KOPT-K1 (cell line): Measurements from ENCODE around the gene ABTB2.

Experiments used
- H3K27ac ChIP-seq: fragments of 200-600 bp; sonication (generic); 2 replicates; pipeline ENCODE4 v1.5.1; 2016; ENCODE audit warnings: antibody characterized with exemption, mild to moderate bottlenecking, low read depth, low read length; ENCODE audit not compliant: poor library complexity, severe bottlenecking
- H3K36me3 ChIP-seq: fragments of 200-600 bp; sonication (generic); 2 replicates; pipeline ENCODE4 v1.5.1; 2017; ENCODE audit warnings: antibody characterized with exemption, mild to moderate bottlenecking, low read length, moderate library complexity; ENCODE audit not compliant: insufficient read depth
- H3K9me3 ChIP-seq: fragments of 200-600 bp; sonication (generic); 2 replicates; pipeline ENCODE4 v1.5.1; 2017; ENCODE audit warnings: antibody characterized with exemption, low read length, mild to moderate bottlenecking; ENCODE audit not compliant: insufficient read depth, poor library complexity, severe bottlenecking

ABTB2 gene

DNA sequence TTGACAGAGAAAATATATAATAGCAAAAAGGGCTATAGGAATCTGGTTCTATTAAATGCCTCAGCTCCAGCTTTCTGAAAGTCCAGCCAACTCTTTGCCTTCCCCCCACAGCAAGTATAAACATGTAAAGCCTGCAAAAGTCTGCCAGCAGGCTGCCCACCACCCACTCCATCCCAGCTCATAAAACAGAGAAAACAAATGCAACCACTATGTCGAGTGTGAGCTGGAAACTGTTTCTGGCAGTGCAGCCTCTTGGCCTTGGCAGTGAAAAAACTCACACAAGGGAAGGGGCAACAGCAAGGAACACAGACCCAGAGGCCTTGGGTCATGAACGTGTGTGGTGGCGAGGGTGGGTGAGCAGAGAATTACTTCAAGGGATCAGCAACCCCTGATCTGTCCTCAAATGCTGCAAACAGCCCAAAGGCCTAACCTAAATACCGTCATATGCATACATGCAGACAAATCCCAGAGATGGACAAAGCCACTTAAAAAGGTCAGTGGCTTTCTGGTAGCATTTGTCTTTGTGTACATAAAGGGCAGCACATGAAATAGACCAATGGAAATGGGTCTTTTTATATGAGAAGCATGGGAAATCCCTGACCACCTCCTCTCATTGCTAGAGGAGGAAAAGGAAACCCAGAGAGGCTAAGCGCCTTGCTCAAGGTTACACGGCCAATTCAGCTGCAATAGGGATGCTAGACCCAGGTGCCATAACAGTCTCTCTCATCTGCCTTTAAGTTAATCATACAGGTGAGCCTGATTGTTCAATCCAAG is 177.6 kb downstream of the ABTB2 start:
- no peaks in the 10 kb centered on the region for H3K36me3 ChIP-seq
- H3K9me3 ChIP-seq = no peaks in the 10 kb centered on the region
- H3K27ac ChIP-seq = no peak overlapping the region

- Histone ChIP-seq H3K9me3 (no peaks in the 10 kb centered on the region), H3K36me3 (no peaks in the 10 kb centered on the region), H3K27ac (no peak overlapping the region)
These were observed 178.7 kb downstream of the ABTB2 start for GRCh38 chr11:34179026-34179675.

DNA sequence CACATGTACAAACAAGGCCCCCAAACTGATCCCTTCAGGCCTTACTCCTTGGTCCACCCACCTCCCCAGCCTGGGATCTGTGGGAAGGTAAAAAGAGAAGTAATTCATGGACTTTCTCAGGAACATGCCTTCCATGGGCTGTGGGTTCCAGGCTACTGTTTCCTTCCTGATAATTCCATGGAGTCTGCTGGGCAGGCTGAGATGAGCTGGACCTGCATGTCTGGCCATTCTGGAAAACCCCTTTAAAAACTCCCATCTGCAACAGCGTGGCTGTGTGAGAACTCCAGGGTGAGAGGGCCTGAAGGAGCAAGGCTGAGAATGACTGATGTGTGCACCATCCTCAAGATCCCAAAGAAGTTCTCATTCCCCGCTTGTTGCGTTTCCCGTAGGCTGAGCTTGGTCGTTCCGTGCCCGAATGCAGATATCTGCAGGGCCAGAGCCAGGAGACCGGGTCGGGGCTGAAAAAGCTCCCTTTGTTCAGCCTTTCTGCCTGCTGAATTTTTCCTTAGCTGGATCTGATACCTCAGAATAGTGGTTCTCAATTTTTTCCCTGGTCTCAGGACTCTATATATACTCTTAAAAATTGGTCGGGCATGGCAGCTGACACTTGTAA is 179.5 kb downstream of the ABTB2 start:
- no peaks in the 10 kb centered on the region for H3K9me3 ChIP-seq
- no peaks in the 10 kb centered on the region for H3K36me3 ChIP-seq
- no peak overlapping the region for H3K27ac ChIP-seq

DNA sequence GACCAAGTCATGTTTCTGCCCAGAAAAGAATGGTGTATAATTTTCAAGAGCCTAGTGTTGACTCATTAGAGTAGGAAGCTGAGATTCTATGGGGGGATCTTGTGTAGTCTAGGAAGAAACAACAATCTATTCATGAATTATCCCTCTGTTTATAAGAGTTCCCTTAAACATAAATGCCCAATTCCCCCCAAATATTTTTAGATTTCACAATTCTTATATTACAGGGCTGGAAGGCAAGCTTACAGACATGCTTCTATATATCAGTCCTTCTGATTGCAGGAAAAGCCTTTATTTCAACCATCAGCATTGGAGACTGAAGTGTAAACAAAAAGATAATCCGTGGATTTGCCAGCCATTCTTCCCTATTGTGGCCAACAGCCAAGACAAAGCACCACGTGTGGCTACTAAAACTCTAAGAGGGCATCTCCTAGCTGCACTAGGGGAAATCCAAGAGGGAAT is 181.0 kb downstream of the ABTB2 start:
- H3K36me3 ChIP-seq = no peaks in the 10 kb centered on the region
- H3K27ac ChIP-seq = no peak overlapping the region
- H3K9me3 ChIP-seq = no peaks in the 10 kb centered on the region

DNA sequence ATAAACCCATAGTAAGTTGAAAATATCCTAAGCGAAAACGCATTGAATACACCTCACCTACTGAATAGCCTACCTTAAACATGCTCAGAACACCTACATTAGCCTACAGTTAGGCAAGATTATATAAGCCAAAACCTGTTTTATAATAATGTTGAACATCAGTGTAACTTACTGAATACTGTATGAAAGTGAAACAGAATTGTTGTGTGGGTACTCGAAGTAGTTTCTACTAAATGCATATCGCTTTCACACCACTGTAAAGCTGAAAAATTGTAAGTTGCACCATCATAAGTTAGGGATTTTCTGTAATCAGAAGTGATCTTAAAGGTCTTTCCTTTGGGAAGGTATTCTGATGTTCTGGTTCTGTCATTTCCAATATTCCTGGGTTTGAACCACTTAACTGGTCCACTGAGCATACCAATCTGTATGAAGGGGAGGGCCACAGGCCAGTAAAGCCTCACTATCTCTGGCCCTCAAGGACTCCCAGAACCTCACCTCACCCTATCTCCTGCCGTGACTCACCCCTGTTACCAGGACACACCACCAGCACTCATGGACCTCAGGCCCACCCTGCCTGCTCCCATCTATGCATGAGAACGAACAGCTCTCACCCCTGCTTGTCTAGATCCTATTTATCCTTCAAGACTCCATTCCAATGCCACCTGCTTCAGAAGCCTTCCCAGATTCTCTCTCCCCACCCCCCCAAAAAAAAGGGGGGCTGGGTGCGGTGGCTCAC is 182.4 kb downstream of the ABTB2 start:
- Histone ChIP-seq H3K9me3 (no peaks in the 10 kb centered on the region), H3K27ac (no peak overlapping the region), H3K36me3 (no peaks in the 10 kb centered on the region)

DNA sequence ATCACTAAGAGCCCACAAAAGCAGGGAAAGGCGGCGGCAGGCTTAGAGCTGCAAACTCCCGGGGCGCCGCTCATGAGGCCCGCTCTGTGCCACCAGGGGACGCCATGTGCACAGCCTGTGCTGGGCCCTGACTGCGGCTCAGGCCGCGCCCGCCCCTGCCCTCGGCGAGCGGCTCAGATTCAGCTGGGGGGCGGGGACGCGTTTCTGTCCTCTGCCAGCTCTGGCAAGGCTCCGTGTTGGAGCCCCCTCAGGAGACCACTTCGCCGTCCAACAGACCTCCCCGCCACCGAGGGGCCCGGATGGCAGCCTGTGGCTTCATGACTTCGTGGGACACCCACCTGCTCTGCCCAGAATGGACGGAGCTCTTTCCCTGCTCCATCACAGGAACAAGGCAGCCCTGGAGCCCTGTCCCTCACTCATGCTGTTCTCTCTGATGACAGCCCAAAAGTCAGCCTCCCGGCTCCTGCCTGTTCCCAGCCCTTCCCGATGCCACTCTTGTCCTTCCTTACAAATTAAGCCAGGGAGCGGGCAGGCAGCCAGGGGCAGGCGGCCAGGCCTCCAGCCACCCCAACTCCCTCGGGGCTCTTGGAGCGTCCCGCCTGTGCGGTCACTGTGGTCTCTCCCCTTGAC is 183.3 kb downstream of the ABTB2 start:
- Histone ChIP-seq H3K36me3 (no peaks in the 10 kb centered on the region), H3K9me3 (no peaks in the 10 kb centered on the region), H3K27ac (no peak overlapping the region)

DNA sequence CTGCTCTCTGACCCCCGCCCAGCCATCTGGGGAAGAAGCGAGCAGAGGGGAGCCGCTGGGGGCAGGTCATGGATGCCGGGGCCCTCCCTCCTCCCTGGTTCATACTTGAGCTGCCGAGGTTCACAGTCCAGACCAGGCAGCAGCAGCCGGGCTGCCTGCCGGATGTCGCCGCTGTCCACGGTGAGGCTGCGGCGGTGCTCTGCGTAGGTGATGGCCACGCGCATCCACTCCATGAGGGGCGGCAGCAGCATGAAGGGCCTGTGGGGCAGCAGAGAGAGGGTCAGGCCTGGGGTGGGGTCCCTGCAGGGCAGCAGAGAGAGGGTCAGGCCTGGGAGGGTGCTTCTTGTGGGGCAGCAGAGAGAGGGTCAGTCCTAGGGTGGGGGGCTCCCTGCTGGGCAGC is 184.8 kb downstream of the ABTB2 start:
- H3K9me3 ChIP-seq = no peaks in the 10 kb centered on the region
- H3K36me3 ChIP-seq = no peaks in the 10 kb centered on the region
- no peak overlapping the region for H3K27ac ChIP-seq

- Histone ChIP-seq H3K36me3 (no peaks in the 10 kb centered on the region), H3K27ac (no peak overlapping the region), H3K9me3 (no peaks in the 10 kb centered on the region)
These were observed 188.1 kb downstream of the ABTB2 start for GRCh38 chr11:34169686-34170085.

DNA sequence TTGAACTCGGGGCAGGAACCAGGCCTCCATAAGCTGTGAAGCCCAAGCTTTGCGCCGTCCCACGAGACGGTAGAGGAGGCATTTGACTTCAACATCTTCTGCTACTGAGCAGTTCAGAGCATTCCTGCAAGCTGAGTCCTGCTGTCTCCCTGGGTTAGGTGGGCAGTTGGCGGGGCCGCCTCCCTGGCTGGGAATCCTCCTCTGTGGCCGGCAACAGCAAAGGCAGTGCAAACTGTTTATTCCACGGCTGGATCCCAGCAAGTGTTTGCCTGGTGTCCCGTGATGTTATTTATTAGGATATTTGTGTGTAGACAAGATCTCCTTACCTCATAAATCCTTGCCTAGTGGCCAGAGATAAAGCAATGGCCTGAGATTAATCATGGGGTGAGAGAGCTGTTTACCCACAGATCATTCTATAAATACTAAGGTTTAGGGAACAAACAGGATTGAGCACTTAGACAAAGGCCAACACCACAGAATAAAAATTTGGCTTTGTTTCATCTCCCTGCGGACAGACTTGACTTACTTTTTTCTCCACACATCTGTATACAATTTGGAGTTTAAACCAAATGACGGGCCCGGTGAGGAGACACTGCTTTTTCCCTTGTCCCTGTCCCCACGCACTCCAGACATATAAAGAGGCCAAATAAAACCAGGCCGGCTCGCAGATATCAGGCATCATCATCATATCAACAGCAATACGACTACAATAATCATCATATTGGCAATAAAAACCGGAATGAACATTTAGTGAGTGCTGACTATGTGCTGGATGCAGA is 189.0 kb downstream of the ABTB2 start:
- no peaks in the 10 kb centered on the region for H3K9me3 ChIP-seq
- no peaks in the 10 kb centered on the region for H3K36me3 ChIP-seq
- H3K27ac ChIP-seq = no peak overlapping the region

GRCh38 chr11:34167961-34168360 is 189.8 kb downstream of the ABTB2 start:
- no peak overlapping the region for H3K27ac ChIP-seq
- no peaks in the 10 kb centered on the region for H3K9me3 ChIP-seq
- H3K36me3 ChIP-seq = no peaks in the 10 kb centered on the region

- Histone ChIP-seq H3K27ac (no peak overlapping the region), H3K36me3 (no peaks in the 10 kb centered on the region), H3K9me3 (no peaks in the 10 kb centered on the region)
These were observed 190.7 kb downstream of the ABTB2 start for GRCh38 chr11:34166806-34167740.

GRCh38 chr11:34165786-34166555 is 191.8 kb downstream of the ABTB2 start:
- H3K9me3 ChIP-seq = no peaks in the 10 kb centered on the region
- H3K27ac ChIP-seq = no peak overlapping the region
- H3K36me3 ChIP-seq = no peaks in the 10 kb centered on the region

- Histone ChIP-seq H3K9me3 (no peaks in the 10 kb centered on the region), H3K36me3 (no peaks in the 10 kb centered on the region), H3K27ac (no peak overlapping the region)
These were observed 192.7 kb downstream of the ABTB2 start for GRCh38 chr11:34165121-34165520.
